Thyroid gland (tissue), 4 donors: ENCODE data around the gene LIN52.

Experiments
- CTCF ChIP-seq, 6 experiments: fragments of 200-600 bp in 3 of 6; fragments of 450-650 bp in 3 of 6; sonication (generic) in 3 of 6; IDR thresholded peaks; one replicate each; pipeline ENCODE4 v1.5.1; 2016 to 2019; ENCODE audit warnings: antibody characterized with exemption in 6 of 6, mild to moderate bottlenecking in 2 of 6, inconsistent platforms in 1 of 6, moderate library complexity in 1 of 6
- POLR2A ChIP-seq, 2 donors: fragments of 450-650 bp; IDR thresholded peaks; one replicate each; pipeline ENCODE4 v1.6.1; 2017; ENCODE audit warnings: antibody characterized with exemption in 2 of 2, mild to moderate bottlenecking in 2 of 2, moderate library complexity in 1 of 2

GRCh38 chr14:74081491-74081890 lies 3.3 kb upstream of the LIN52 start:
- TF ChIP-seq CTCF (IDR thresholded peaks at IDR 0.05) (no peak), POLR2A (IDR thresholded peaks at IDR 0.05) (no peak)
